HG02970 (cell line): ENCODE results near the gene OR3A2.
"Not testable (repeated sequence)": the region's sequence is repeated elsewhere in the genome, so short reads cannot be mapped to it uniquely, and the experiment has no call there.

Experiments used
- ATAC-seq: cut with Tn5 transposase; IDR thresholded peaks from one replicate; pipeline ENCODE4 v1.9.1; 2021; ENCODE audit warnings: mild to moderate bottlenecking, moderate library complexity, moderate number of reproducible peaks; ENCODE audit not compliant: unreplicated experiment, low FRiP score

The OR3A2 gene

DNA sequence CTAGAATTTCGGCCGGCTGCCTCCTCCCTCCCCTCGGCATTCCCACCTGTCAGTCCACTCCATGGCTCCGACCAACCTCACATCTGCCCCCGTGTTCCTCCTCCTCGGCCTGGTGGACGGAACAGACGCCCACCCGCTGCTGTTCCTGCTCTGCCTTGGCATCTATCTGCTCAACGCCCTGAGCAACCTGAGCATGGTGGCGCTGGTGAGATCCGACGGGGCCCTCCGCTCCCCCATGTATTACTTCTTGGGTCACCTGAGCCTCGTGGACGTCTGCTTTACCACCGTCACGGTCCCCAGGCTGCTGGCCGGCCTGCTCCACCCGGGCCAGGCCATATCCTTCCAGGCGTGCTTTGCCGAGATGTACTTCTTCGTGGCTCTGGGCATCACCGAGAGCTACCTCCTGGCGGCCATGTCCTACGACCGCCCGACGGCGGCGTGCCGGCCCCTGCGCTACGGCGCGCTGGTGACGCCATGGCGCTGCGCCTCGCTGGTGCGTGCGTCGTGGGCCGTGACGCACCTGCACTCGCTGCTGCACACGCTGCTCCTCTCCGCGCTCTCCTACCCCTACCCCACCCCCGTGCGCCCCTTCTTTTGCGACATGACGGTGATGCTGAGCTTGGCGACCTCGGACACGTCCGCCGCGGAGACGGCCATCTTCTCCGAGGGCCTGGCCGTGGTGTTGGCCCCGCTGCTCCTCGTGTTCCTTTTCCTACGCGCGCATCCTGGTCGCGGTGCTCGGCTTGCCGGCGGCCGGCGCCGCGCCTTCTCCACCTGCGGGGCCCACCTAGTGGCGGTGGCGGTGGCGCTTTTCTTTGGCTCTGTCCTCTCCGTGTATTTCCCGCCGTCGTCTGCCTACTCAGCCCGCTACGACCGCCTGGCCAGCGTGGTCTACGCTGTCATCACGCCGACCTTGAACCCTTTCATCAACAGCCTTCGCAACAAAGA lies at the start of gene OR3A2:
Gene OR3A2, minus strand, starts transcription at position 440 of the 948 bp plus-strand sequence.
- no peak for ATAC-seq

DNA sequence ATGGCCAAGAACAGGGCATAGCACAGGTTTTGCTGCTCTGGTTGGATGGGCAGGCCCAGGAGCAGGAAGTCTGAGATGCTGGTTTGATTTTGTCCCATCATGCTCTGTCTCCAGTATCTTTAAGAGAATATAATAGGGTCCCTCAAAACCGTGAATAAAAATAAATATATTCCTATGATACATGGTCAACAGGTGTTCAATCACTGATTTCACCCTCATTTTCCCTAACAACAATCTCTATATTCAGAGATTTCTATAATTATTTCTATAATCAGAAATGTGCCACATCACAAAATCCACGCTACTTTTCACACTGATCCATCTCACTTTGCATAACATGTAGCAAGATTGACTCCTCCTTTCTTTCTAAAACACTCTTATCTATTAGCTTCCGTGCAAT lies 47.6 kb upstream of the OR3A2 start, which contains the start of gene OR1E2:
Gene OR1E2, minus strand, starts transcription at position 101 of the 400 bp plus-strand sequence. Its CDS starts 0 bp downstream, at position 101.
- no peak for ATAC-seq

DNA sequence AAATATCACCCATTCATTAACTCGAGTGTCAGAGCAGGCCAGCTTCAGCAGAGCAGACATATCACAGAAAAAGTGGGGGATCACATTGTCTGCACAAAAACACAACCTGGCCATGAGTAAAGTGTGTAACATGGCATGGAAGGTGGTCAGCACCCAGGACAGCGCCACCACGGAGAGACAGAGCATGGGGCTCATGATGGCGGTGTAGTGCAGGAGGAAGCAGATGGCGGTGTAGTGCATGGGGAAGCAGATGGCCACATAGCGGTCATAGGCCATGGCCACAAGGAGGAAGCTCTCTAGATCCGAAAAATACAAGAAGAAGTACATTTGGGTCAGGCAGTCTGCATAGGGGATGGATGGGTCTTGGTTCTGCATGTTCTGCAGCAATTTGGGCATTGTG lies 47.1 kb upstream of the OR3A2 start:
- ATAC-seq = not testable (repeated sequence)

DNA sequence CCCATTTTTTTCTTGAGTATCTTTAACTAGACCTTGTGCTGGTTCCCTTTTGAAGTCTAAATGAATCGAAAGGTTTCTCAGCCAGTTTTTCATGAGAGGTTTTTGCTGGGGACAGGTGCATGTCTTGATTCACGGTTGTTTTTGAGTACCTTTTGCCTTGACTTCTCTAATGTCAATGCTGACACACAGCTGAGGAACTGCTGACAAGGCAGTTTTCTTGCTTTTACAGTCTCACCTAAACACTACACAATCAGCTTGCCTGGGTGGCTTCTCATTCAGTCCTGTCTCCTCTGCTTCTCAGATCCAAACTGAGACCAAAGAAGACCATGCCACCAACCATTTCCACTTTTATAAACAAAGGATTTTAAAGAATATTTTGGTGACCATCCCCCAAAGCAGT lies 32.1 kb upstream of the OR3A2 start:
- no peak for ATAC-seq

DNA sequence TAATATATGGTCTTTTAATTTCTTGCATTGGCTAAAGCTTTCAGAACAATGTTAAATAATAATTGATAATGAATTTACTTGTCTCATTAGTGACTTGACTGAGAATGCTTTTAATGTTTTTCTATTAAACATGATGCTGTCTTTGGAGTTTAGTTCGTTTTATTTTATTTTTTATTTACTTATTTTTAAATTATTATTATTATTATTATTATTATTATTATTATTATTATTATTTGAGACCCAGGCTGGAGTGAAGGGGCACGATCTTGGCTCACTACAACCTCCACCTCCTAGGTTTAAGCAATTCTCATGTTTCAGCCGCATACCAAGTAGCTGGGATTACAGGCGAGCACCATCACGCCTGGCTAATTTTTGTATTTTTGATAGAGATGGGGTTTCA lies 29.5 kb upstream of the OR3A2 start:
- no peak for ATAC-seq

DNA sequence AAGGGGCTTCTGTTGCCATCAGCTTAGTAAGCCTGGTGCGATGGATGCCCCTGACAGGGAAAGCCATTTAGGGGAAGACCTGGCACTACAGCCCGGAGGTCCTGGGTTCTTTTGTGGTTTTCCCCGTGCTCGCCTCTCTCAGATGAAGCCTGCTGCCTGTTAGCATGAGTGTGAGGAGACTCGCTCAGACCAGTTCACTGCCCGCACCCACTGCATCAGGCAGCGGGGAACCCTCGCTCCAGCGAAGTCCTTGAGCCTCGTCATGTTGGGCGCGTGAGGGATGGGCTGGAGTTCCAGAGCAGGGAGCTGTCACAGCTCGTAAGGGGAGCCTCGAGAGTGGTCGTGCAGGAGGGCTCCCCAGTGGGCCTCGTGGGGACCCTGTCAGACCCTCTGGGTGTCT lies 26.1 kb upstream of the OR3A2 start:
- not testable (repeated sequence) for ATAC-seq

DNA sequence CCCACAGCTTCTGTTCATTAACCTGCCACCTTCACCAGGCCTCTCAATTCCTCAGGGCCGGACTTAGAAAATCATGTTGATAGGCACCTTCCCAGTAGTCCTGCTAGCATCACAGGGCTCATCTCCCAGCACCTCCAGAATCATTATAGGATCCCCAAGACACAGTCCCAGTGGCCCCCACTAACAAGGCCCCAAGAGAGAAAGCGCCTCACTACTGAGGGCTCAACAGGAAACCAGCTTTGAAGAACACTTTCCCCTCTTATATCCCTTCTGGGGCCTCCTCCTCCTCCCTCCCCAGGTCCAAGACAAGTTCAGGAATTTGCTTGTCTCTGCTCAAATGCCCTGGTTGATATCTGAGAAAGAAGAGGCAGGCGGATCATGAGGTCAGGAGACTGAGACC lies 25.0 kb upstream of the OR3A2 start, which contains the start of gene OR3A3:
Gene OR3A3, plus strand, starts transcription at position 301 of the 400 bp plus-strand sequence.
- no peak for ATAC-seq

DNA sequence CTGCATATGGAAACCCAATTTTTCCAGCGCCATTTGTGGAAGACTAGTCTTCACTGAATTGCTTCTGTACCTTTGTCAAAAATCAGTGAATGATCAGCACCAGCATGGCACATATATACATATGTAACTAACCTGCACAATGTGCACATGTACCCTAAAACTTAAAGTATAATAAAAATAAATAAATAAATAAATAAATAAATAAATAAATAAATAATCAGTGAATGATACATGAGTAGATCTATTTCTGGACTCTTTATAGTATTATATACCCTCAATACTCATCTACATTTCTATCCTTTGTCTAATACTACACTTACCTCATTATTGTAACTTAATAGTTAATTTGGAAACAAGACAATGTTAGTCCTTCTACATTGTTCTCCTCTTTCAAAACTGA lies 17.7 kb upstream of the OR3A2 start:
- ATAC-seq = not testable (repeated sequence)

DNA sequence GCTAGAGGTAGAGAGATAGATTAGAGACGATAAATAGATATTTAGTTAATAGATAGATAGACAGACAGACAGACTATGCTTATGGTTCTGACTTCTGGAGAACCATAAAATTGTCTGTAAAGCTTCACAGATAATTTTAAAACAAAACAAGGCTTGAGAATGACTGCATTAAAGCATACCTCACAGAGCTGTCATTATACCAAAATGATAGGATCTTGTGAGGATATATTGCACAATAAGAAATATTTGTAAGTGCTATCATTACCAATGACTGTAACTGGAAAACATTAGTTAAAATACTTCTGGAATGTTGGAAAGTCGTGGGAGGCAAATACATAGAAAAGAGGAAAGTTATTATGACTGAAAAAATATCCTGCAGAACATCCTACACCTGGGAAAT lies 15.7 kb upstream of the OR3A2 start:
- ATAC-seq = no peak

DNA sequence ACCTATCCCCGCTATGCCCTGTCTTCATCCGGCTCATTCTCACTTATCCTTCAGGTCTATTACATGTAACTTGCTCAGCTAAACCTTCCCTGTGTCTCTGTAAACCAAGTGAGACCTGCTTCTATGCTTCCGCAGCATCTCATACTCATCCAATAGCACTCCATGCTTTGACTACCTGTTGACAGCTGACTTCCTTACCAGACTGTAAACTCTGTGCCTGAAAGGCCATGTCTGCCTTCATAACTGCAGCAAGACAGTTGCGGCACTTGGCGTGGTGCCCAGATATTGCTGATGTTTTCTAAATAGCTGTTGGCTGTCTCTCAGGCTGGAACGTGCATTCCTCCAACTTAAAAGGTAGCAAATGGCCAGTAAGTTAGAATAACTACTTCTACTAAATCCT lies 13.9 kb upstream of the OR3A2 start:
- no peak for ATAC-seq

DNA sequence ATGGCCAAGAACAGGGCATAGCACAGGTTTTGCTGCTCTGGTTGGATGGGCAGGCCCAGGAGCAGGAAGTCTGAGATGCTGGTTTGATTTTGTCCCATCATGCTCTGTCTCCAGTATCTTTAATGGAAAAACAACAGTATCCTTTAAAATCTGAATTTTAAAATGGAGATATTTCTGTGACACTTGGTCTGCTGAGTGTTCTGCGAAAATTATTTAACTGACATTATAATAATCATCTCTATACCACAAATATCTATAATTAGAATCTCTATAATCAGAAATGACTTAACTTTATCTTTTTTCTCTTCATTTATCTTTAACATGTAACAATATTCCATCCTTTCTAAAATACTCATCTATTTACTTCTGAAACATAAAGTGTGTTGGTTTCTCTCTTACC lies 12.2 kb upstream of the OR3A2 start, which contains the start of gene OR1E1:
Gene OR1E1, minus strand, starts transcription at position 101 of the 400 bp plus-strand sequence. Its CDS starts 0 bp downstream, at position 101.
- ATAC-seq = no peak

DNA sequence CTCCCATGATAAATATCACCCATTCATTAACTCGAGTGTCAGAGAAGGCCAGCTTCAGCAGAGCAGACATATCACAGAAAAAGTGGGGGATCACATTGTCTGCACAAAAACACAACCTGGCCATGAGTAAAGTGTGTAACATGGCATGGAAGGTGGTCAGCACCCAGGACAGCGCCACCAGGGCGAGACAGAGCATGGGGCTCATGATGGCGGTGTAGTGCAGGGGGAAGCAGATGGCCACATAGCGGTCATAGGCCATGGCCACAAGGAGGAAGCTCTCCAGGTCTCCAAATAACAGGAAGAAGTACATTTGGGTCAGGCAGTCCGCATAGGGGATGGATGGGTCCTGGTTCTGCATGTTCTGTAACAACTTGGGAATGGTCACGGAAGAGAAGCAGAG lies 11.7 kb upstream of the OR3A2 start:
- ATAC-seq = not testable (repeated sequence)

DNA sequence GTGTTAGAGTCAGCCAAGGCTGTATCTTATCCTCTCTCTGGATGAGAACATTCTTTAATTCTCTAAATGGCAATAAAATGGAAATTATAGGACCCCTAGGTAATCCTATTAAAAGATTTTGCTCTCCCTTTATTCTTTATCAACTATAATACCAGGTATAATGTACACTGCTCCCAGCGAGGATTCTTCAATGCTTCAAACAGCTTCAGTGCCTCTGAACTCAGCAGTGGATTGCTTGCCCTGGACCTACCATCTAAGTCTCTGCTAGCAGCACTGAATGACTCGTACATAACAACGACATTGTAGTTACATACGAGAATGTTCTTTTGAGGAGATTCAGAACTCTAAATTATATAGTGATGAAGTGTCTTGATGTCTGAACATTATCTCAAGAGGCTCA lies 3.7 kb upstream of the OR3A2 start:
- ATAC-seq = no peak

DNA sequence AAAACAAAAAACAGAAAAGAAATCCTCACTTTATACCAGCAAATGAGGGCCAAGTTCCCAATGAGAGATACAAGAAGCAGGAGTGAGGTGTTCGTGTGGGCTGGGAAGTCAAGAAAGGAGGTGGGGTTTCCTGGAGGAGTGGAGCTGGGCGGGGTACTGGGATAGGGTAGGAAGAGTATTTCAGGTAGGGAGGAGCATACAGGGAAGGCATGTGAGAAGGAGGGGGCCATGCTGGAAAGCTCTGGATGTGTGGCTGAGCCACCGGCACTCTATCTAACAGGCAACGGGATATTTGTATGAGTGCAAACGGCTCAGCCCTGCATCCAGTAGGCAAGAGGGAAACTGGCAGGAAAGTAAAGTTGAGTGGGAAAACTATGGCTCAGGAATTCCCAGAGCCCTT lies 4.2 kb downstream of the OR3A2 start:
- no peak for ATAC-seq

DNA sequence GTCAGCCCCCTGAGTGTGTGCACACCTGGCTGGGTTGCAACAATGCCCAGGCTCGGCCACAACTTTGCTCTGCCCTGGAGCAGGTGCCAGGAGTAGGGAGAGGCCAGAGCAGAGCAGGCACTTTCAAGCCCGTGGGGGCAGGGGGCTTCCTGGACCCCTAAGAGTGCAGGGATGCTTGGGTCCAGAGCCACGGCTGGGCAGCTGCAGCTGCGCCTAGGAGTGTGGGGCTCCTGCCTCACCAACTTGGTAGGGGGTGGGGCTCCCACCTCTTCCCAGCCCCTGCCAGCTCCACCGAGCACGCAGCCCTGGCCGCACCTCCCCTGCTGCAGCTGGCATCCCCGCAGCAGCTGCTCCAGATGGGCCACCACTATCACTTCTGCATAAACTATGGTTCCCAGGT lies 7.8 kb downstream of the OR3A2 start:
- ATAC-seq = no peak

DNA sequence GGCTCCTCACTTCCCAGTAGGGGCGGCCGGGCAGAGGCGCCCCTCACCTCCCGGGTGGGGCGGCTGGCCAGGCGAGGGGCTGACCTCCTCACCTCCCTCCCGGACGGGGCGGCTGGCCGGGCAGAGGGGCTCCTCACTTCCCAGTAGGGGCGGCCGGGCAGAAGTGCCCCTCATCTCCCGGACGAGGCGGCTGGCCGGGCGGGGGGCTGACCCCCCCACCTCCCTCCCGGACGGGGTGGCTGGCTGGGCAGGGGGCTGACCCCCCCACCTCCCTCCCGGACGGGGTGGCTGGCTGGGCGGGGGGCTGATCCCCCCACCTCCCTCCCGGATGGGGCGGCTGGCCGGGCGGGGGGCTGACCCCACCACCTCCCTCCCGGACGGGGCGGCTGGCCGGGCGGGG lies 14.9 kb downstream of the OR3A2 start:
- not testable (repeated sequence) for ATAC-seq

DNA sequence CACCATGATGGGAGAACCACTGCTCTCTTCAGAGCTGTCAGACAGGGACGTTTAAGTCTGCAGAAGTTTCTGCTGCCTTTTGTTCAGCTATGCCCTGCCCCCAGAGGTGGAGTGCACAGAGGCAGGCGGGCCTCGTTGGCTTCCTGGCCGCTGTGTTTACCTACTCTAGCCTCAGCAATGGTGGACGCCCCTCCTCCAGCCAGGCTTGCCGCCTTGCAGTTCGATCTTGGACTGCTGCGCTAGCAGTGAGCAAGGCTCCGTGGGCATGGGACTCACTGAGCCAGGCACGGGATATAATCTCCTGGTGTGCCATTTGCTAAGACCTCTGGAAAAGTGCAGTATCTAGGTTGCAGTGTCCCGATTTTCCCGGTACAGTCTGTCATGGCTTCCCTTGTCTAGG lies 43.3 kb downstream of the OR3A2 start:
- ATAC-seq = not testable (repeated sequence)

DNA sequence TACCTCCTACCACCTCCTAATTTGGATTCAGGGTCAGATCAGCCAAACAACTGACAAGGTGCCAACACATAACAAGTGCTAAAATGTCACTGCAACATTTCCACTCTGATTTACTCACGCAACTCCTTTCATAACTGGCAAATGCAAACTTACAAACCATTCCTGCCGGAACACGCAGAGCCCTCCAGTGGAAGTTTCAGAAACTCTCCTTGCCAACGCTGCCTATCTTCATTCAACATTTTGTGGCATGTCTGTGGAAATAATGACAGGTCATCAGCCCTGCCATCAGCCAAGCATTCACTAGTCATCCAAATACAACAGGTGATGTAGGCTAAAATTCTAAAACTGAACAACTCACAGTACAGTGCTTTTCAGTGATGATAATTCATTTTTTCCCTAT lies 50.2 kb downstream of the OR3A2 start:
- no peak for ATAC-seq

DNA sequence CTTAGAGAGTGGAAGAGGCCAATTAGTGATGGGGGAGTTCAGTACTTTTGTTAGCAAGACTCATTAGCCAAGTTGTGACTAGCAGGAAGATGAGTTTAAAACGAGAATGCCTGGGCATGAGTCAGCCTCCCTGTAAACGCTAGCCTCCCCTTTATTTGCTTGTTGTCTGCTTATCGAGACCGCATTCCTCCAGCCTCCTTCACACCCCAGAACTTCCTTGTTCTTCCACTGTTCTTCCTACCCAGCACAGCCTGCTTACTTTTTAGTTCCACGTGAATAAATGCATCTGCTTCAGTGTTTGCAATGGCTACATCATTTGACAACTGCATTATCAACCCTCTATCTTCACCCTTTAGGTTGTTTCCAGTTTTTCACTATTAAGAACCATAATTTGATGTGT lies 67.8 kb downstream of the OR3A2 start:
- no peak for ATAC-seq

DNA sequence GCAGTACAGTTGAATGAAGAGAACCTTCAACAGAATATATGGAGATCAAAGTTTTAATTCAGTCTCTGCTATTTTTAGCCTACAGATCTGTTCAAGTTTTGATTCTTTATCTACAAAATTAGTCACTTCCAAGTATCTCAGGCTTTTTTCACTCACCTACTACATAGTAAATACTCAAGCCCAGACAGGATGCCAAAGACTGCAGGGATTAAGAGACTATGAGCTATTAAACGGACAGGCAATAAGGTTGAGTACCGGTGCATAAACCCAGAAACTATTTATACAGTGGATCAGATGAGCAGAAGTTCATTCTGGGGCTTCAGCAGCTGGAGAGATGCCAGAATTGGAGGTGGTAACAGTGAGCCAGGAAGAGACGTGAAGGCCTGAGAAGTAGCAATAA lies 69.3 kb downstream of the OR3A2 start:
- ATAC-seq = no peak

DNA sequence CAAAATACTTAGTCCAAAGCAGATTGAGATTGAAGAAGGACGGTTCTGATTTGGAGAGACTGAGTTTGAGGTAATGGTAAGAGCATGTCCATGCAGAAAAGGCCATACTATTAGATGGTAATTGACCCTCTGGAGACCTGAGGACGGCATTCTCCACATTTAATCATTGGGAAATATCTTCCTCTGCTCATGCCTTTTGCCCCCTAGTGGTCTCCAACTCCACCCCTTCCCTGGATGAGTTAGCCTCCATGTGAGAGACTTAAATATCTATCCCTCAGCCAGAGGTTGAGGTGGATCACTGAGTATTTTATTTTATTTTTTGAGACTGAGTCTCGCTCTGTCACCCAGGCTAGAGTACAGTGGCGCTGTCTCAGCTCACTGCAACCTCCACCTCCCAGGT lies 77.5 kb downstream of the OR3A2 start:
- ATAC-seq = no peak

DNA sequence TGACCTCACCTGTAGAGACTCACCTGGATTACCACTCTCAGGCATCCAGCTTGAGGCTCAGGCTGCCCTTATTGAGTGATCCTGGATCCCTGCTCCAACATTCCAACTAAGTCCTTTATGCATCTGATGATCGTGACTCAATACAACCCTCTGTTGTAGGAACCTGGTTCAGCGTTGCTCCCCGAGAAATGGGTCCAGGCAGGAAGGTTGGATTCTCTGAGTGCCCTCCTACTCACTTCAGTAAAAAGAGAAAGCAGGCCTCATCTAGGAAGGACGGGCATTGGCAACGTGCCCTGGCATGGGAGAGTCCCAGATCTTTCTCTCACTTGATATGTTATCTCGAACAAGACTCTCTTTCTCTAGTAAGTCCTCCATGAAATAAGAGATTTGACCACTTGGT lies 87.8 kb downstream of the OR3A2 start, which contains the start of gene OR3A1:
Gene OR3A1, minus strand, starts transcription at position 101 of the 400 bp plus-strand sequence. CDS start 5,778 bp downstream, outside the sequence.
- no peak for ATAC-seq
